ENCODE results near the gene NLGN1.

Gene NLGN1

DNA sequence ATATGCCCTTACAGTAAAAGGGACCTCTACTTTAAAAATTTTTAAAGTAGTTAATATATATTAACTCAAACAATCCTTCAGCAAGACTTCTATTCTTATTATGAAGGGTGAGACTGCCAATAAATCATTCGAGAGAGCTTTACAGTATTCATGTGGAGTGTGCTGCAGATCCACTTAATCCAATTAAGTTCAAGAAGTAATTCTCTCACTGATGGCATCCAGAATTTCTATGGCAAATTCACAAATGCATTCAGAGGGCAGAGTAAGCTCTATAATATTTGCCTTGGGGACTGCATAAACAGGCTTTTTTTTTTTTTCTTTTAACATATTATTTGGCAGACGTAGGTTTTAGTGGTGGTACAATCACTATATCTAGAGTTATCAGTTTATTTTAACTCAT lies 692.0 kb downstream of the NLGN1 start:
- TF ChIP-seq, protein P1, sequence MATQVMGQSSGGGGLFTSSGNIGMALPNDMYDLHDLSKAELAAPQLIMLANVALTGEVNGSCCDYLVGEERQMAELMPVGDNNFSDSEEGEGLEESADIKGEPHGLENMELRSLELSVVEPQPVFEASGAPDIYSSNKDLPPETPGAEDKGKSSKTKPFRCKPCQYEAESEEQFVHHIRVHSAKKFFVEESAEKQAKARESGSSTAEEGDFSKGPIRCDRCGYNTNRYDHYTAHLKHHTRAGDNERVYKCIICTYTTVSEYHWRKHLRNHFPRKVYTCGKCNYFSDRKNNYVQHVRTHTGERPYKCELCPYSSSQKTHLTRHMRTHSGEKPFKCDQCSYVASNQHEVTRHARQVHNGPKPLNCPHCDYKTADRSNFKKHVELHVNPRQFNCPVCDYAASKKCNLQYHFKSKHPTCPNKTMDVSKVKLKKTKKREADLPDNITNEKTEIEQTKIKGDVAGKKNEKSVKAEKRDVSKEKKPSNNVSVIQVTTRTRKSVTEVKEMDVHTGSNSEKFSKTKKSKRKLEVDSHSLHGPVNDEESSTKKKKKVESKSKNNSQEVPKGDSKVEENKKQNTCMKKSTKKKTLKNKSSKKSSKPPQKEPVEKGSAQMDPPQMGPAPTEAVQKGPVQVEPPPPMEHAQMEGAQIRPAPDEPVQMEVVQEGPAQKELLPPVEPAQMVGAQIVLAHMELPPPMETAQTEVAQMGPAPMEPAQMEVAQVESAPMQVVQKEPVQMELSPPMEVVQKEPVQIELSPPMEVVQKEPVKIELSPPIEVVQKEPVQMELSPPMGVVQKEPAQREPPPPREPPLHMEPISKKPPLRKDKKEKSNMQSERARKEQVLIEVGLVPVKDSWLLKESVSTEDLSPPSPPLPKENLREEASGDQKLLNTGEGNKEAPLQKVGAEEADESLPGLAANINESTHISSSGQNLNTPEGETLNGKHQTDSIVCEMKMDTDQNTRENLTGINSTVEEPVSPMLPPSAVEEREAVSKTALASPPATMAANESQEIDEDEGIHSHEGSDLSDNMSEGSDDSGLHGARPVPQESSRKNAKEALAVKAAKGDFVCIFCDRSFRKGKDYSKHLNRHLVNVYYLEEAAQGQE (IDR thresholded peaks at IDR 0.05; ENCODE audit: insufficient read depth in 1 of 2, low read depth in 2 of 2, low read length in 2 of 2) = no peak

DNA sequence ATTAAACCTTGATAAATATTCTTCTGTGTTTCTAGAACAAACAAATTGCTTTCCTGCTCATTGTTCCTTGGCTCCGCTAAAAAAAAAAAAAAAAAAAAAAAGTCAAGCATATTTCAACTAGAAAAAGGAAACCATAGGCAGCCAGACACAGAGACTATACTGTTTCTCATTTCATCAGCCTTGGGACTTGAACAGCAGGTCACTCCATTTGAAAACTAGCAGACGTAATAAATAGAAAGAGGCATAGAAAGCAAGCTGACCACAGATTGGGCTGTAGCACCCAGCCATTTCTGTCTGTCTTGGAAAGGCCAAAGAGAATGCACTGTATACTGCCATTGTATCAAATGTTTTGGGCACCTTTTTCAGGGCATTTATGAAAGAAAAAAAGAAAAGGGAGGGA lies 697.1 kb downstream of the NLGN1 start:
- TF ChIP-seq TAF1 (IDR thresholded peaks at IDR 0.05; ENCODE audit: borderline replicate concordance, insufficient read depth, low read length) (no peak), POLR2AphosphoS5 (IDR thresholded peaks at IDR 0.05; ENCODE audit: low read depth, low read length) (no peak), SIN3A (IDR thresholded peaks at IDR 0.05; ENCODE audit: borderline replicate concordance, insufficient read depth, low read length) (no peak), FOXP2 (optimal IDR thresholded peaks at IDR 0.05; ENCODE audit: borderline replicate concordance, extremely low read depth, extremely low read length, insufficient read depth) (no peak)
- TF ChIP-seq, protein P1 (IDR thresholded peaks at IDR 0.05; ENCODE audit: insufficient read depth in 1 of 2, low read depth in 2 of 2, low read length in 2 of 2) = no peak

- TF ChIP-seq SIN3A (IDR thresholded peaks at IDR 0.05; ENCODE audit: borderline replicate concordance, insufficient read depth, low read length) (no peak), FOXP2 (optimal IDR thresholded peaks at IDR 0.05; ENCODE audit: borderline replicate concordance, extremely low read depth, extremely low read length, insufficient read depth) (no peak), TAF1 (IDR thresholded peaks at IDR 0.05; ENCODE audit: borderline replicate concordance, insufficient read depth, low read length) (no peak), POLR2AphosphoS5 (IDR thresholded peaks at IDR 0.05; ENCODE audit: low read depth, low read length) (no peak)
- TF ChIP-seq, protein P1 (IDR thresholded peaks at IDR 0.05; ENCODE audit: insufficient read depth in 1 of 2, low read depth in 2 of 2, low read length in 2 of 2) = no peak
Measured at GRCh38 chr3:174097686-174098085, 700.1 kb downstream of the NLGN1 start.

DNA sequence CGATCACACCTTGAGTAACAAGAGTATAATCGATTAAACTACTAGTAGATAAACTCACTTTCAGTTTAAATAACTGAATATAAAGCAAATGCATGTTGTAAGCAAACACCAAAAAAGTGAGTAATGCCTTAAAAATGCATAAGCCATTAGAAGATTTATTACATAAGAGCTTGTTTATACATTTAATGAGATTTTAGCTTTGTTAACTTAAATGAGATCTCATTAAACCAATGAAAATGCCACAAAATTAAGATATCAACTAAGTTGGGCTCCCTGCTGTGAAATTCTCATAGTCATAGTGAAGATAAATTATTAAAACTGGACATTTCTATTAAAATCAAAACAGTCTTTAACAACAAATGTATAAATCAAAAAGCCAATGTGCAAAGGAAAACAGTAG lies 701.2 kb downstream of the NLGN1 start:
- TF ChIP-seq POLR2AphosphoS5 (IDR thresholded peaks at IDR 0.05; ENCODE audit: low read depth, low read length) = no peak
- TF ChIP-seq TAF1 (IDR thresholded peaks at IDR 0.05; ENCODE audit: borderline replicate concordance, insufficient read depth, low read length) = no peak
- TF ChIP-seq FOXP2 (optimal IDR thresholded peaks at IDR 0.05; ENCODE audit: borderline replicate concordance, extremely low read depth, extremely low read length, insufficient read depth) = no peak
- no peak for TF ChIP-seq SIN3A (IDR thresholded peaks at IDR 0.05; ENCODE audit: borderline replicate concordance, insufficient read depth, low read length)
- TF ChIP-seq, protein P1 (IDR thresholded peaks at IDR 0.05; ENCODE audit: insufficient read depth in 1 of 2, low read depth in 2 of 2, low read length in 2 of 2) = no peak

DNA sequence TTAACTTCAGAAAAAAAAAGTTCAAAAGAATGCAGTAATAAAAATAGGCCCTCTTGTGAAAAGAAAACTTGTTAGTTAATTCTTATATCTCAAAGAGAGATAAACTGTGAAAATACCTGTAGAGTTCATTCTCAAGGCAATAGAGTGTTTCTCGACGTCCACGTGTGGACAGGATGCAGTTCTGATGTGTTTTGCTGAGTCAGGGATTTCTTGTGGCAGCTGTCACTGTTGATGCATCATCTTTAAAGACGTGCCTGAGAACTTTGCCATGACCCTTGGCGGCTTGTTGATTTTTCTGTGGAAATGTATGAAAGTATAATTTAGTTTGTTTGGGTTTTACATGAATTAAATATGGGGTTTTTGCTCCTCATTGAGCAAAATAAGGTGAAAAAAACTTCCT lies 702.2 kb downstream of the NLGN1 start:
- TF ChIP-seq FOXP2 (optimal IDR thresholded peaks at IDR 0.05; ENCODE audit: borderline replicate concordance, extremely low read depth, extremely low read length, insufficient read depth) (no peak), TAF1 (IDR thresholded peaks at IDR 0.05; ENCODE audit: borderline replicate concordance, insufficient read depth, low read length) (no peak), POLR2AphosphoS5 (IDR thresholded peaks at IDR 0.05; ENCODE audit: low read depth, low read length) (no peak)
- TF ChIP-seq, protein P1 (IDR thresholded peaks at IDR 0.05; ENCODE audit: insufficient read depth in 1 of 2, low read depth in 2 of 2, low read length in 2 of 2) = no peak
